ENCODE measurements around the gene ZNF506.
"Not testable (repeated sequence)": the region's sequence is repeated elsewhere in the genome, so short reads cannot be mapped to it uniquely, and the experiment has no call there.

Gene ZNF506

DNA sequence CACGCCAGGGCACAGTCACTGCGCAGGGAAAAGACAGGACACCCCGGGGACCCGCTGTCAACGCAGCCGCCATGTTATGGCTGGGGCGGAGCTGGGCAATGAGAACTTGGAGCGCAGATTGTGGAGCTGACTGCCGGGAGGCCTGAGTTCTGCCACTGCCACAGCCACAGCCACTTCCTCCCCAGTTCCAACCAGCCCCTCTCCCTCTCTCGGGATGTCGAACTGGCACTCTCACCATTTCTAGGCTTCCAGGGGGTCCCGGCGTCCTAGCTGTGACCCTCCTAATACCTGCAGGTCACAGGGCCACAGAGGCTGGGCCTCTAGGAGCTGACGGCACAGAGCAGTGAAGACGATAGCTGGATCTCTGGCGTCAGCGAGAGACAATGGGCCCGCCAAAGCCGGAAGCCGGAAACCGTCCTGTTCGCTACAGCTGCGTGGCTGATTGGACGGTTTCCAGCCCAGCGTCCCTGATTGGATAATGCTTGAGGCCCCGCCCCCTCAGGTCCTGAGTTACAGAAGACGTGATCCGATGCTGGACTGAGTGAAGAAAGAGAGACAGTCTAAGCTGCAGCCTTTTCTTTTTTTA, at the start of gene ZNF506:
ZNF506 (minus strand) TSS at position 385 of the 586 bp plus-strand sequence; CDS start at position 238, 147 bp downstream.
- DNase-seq: peak; percentile 53

GRCh38 chr19:19870086-19870485, 48.5 kb upstream of the ZNF506 start:
- DNase-seq: not testable (repeated sequence)

DNA sequence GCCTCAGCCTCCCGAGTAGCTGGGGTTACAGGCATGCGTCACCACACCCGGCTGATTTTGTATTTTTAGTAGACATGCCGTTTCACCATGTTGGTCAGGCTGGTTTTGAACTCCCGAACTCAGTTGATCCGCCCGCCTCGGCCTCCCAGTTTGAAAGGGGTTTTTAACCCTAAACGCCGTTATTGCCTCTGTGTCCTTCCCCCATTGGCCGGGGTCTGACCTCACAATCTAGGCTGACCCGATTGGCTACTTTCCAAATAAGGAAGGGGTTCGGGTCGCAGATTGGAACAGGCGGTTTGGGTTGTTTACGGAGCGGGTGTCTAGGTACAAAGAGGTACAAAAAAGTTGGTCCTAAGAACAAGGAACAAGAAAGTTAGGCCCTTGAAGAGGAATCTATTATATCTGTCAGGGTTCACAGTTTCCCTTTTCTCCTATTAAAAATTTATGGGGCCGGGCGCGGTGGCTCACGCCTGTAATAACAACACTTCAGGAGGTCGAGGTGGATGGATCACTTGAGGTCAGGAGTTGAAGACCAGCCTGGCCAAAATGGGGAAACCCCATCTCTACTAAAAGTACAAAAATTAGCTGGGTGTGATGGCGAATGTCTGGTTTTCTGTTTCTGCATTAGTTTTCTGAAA, 45.2 kb upstream of the ZNF506 start:
- DNase-seq: no peak

- peak; percentile 58 for DNase-seq
Observed at GRCh38 chr19:19865750-19866610, 44.4 kb upstream of the ZNF506 start, which contains the start of gene ZNF253. Gene ZNF253 (plus strand): TSS chr19:19865882. CDS start chr19:19865997, 115 bp downstream.

DNA sequence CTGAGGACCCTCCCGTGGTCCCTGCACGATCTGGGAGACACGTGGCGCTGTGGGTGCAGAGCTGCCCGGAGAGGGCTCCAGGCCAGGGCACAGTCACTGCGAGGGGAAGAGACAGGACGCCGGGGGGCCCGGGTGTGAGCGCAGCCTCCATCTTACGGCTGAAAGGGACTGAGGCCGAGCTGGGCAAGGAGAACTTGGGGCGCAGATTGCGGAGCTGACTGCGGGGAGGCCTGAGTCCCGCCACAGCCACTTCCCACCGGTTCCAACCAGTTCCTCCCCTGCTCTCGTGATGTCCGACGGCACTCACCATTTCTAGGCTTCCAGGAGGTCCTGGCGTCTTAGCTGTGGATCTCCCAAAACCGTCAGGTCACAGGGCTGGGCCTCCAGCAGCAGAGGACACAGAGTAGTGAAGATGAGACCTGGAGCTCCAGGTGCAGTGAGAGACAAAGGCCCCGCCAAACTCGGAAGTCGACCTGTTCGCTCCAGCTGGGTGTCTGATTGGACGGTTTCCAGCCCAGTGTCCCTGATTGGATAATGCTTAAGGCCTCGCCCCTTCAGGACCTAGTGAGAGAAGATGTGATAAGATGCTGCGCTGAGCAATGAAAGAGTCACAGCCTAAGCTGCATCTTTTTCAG, 39.3 kb upstream of the ZNF506 start:
- no peak for DNase-seq

DNA sequence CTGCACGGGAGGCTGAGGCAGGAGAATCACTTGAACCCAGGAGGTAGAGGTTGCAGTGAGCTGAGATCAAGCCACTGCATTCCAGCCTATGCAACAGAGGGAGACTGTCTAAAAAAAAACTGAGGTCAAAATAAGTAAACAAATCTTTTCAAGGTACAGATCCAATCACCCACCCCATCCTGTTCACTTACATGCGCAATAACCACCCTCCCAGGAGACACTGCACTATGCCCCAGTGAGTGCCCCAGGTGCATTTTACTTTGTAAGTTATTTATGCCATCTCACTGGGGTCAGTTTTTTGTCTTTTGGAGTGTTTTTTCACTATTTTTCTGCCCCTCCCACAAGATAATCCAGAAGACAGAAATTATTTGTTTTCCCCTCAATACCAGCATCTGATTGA, 37.2 kb upstream of the ZNF506 start:
- no peak for DNase-seq

- not testable (repeated sequence) for DNase-seq
Observed at GRCh38 chr19:19851740-19852139, 30.2 kb upstream of the ZNF506 start.

GRCh38 chr19:19849056-19849455, 27.5 kb upstream of the ZNF506 start:
- DNase-seq: no peak

- no peak for DNase-seq
Observed at GRCh38 chr19:19847781-19848180, 26.2 kb upstream of the ZNF506 start.

- DNase-seq: no peak
Observed at GRCh38 chr19:19835560-19836038, 14.0 kb upstream of the ZNF506 start.

DNA sequence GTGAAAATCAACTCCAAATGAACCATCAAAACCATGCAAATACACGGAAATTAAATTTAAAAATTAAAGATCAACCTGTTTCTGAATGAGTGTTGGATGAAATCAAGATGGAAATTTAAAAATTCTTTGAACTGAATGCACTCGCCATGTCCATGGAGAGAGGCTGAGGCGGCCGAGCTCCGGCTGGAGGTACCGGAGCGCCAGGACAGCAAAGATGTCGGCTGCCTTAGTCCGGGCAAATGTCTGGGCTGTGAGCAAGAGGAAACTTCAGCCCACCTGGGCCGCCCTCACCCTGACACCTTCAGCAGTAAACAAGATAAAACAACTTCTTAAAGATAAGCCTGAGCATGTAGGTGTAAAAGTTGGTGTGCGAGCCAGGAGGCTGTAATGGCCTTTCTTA, 5.3 kb upstream of the ZNF506 start:
- DNase-seq: no peak

DNA sequence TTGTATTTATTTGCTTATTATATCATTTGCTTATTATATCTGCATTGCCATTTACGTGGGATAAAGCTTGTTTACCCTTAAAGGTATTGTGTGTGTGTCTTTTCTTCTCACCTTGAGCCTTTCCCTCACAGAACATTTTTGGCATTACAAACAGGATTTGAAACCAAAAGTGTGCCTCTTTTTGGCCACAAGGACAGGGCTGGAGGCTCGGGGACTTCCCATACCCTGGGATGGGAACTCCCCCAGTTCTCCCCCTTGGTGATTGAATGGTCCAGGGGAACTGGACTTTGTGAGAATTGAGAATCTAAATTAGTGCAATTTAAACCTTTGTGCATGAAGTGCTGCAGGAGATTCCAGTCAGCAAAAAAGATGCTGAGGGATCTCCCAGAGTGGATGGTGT, 2.4 kb upstream of the ZNF506 start:
- DNase-seq: no peak

GRCh38 chr19:19821976-19822375, 426 bp upstream of the ZNF506 start:
- not testable (repeated sequence) for DNase-seq

GRCh38 chr19:19820774-19821320, 703 bp downstream of the ZNF506 start:
- no peak for DNase-seq

DNA sequence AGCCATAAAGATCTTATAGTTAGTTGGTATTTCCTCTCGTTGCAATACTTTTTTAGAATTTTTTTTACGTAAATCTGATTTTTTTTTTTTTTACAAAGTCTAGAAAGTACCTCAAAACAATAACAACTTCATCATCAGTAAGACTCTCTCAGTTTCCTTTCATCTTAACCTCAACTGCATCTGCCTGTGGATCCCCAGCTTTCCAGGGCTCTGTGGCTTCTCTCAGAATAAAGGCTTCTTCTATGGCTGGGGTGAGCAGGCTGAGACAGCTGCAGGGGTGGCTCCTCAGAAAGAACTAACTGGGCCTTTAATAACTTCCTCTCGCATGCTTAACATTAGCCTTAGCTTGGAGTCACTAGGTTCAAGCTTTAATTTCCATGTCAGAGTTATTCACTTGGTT, 4.2 kb downstream of the ZNF506 start:
- no peak for DNase-seq

DNA sequence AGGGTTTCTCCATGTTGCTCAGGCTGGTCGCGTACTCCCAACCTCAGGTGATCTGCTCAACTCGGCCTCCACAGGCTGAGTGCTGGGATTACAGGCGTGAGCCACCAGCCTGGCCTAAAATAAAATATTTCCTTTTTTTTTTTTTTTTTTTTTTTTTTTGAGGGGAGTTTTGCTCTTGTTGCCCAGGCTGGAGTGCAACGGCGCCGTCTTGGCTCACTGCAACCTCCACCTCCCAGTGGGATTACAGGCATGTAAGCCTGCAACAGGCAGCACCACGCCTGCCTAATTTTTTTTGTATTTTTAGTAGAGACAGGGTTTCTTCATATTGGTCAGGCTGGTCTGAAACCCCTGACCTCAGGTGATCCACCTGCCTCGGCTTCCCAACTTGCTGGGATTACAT, 4.9 kb downstream of the ZNF506 start:
- DNase-seq: no peak

- DNase-seq: not testable (repeated sequence)
Observed at GRCh38 chr19:19811999-19812398, 9.6 kb downstream of the ZNF506 start.

GRCh38 chr19:19805480-19805879, 16.1 kb downstream of the ZNF506 start:
- no peak for DNase-seq

DNA sequence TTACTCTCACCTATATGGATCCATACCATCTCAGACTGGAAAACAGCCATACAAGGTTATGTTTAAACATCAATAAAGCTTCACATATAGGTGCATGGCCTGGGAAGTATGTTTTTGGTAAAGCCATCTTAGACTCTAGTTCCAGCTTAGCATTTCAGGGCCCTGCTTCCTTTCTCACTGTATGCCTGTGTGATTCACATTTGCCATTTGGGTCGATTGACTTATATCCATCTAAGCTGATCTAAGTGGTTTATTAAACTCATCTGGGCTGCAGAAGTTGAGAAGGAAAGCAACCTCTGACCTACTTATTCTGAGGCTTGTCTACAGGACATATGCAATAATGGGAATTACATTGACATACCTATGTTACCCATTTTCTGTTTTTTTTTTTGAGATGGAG, 33.5 kb downstream of the ZNF506 start:
- DNase-seq: no peak

DNA sequence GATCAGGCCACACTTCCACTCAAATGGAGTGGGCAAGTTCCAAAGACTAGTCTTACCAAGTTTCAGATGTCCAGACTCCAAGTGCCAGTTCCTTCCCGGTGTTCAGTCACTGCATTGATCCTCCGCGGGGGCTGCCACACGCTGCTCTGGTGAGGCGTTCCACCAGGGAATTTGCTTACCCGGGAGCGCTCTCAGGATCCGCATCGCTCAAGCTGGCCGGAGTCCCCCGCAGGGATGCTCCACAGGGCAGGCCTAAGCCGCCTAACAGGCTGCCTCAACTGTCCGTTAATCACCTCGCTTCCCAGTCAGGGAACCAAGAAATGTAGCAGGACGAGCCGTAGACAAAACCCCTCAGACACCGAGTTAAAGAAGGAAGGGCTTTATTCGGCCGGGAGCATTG, 36.1 kb downstream of the ZNF506 start:
- DNase-seq: not testable (repeated sequence)

GRCh38 chr19:19782783-19783182, 38.8 kb downstream of the ZNF506 start:
- no peak for DNase-seq

DNA sequence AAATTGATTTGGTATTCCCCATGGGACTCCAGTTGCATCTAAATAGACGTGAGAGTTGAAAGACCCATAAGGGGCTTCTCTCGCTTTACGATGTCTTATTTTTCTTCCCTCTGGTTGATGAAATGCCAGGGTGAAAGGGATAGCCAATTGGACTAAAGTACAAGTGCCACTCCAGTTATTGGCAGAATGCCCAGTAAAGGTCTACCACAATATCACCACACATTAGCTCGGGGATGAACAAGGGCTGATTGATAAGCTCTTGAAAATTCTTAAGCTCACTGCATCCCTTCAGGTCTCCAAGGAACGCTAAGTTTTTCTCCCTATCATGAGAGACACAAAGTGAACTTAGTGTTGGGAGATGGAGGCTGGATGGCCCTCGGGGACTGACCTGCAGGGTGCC, 39.8 kb downstream of the ZNF506 start:
- not testable (repeated sequence) for DNase-seq

DNA sequence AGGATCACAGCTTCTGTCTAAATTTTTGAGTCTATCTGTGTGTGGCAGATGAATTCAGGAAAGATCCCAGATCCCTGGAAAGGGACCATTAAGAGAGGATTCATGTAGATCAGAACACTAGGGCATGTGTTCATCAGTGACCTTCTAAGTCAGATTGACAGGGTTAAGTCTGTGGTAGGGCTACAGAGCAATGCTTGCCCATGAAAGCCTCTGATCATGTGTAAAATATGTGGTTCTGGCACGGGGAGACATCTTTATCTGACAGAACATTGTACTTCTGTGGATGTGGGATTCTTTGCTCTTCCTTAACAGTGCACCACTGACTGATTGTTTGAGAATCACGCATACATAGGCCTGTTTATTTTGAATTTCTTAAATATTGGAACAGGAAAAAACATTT, 42.9 kb downstream of the ZNF506 start:
- DNase-seq: no peak
